Measurements from ENCODE around the gene FGD6.
"Not testable (repeated sequence)": the region's sequence is repeated elsewhere in the genome, so short reads cannot be mapped to it uniquely, and the experiment has no call there.

Gene FGD6

GRCh38 chr12:95205016-95205624 lies 12.1 kb downstream of the FGD6 start:
- DNase-seq, result no peak

GRCh38 chr12:95204141-95204866 lies 13.0 kb downstream of the FGD6 start:
- peak in 2 of 51 donors; percentile 3 to 42 for DNase-seq

- no peak for DNase-seq
Observed at GRCh38 chr12:95203487-95204030, 13.7 kb downstream of the FGD6 start.

GRCh38 chr12:95202691-95203486 lies 14.4 kb downstream of the FGD6 start:
- no peak for DNase-seq

- no peak for DNase-seq
Observed at GRCh38 chr12:95201056-95201670, 16.1 kb downstream of the FGD6 start.

DNA sequence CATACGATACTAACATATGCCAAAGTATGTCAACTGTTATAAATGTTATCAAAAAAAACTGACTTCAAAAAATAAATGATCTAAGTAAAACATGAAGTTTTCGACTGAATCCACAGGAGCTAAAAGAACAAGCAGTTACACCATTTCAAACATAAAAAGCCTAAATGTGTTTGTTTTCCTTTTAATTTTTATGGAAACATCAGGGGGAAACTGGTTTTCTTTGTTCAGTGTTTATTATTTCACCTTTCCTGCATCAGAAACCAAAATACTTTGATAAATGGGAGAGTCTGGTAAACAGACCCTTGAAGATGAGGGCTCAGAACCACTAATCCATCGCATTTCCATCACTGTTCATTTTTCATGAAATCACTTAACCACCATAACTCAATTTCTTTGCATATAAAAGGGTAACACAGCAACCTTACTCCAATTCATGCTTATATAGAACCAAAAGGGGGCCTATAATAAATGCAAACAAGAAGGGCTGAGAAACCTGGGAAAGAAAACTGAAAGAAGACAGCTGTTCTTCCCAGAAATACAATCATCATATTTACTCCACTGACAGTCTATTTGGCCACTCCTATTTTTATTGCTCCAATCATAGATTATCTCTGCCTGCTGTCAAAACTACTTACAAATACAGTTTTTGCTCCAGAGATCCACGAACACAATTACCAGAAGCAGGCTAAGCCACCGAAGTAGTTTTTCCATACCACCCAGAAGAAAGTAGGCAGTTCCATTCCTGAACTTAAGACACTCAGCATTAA lies 17.0 kb downstream of the FGD6 start:
- no peak for DNase-seq

GRCh38 chr12:95198914-95199313 lies 18.4 kb downstream of the FGD6 start:
- no peak for DNase-seq

DNA sequence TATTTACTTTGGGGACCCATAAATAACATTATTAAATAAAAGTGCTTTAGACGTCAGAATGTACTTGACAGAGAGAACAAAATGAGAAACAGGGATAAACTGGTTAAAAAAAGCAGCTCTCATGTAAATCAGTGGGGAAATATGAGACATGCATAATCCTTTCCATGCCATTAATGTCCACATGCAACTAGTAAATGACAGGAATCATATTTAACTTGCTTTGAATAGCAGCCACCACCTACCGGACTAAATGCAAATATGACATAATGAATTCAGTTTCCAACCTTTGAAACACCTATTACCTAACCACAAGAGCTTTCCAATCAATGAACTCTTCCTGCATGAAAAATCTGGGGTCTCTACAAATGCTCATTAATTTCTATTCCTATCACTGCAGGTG lies 19.6 kb downstream of the FGD6 start:
- no peak for DNase-seq

DNA sequence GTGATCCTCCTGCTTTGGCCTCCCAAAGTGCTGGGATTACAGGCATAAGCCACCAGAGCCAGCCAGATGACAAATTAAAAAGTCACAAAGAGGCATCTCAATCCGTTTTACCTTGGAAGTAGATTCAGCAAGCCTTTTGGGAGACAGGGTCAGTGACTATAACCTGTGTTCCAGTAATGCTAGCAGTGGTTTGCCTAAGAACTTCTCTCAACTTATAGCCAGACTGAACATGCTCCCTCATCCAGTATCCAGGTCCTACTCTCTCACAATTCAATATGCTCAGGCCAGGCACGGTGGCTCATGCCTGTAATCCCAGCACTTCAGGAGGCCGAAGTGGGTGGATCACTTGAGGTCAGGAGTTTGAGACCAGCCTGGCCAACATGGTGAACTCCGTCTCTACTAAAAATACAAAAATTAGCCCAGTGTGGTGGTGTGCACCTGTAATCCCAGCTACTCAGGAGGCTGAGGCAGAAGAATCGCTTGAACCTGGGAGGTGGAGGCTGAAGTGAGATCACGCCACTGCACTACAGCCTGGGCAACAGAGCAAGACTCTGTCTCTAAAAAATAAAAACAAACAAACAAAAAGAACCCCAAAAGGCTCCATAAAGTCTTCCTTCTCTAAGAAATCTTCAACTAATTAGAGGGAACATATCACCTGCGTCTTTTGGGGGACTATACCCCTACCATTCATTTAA lies 20.2 kb downstream of the FGD6 start:
- DNase-seq, result not testable (repeated sequence)

DNA sequence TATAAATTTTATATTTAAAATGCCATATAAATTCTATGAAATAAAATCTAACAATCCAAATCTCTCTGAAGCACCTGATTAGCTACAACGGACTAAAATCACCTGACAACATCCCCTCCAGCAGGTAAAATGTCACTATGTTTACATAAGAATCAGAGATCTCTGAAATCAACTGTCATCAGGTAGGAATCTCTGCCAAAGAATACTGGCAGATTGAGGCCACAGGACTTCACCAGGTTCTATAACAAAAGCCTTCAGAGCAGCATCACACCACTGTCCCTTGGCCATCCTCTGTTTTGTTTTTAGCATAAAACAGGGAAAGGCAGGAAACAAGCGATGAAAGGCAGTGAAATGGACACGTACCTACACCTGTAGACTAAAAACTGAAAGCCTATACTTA lies 22.1 kb downstream of the FGD6 start:
- no peak for DNase-seq

- no peak for DNase-seq
Observed at GRCh38 chr12:95193139-95193538, 24.1 kb downstream of the FGD6 start.

GRCh38 chr12:95192271-95192670 lies 25.0 kb downstream of the FGD6 start:
- no peak for DNase-seq

GRCh38 chr12:95191060-95191696 lies 26.1 kb downstream of the FGD6 start:
- no peak for DNase-seq

DNA sequence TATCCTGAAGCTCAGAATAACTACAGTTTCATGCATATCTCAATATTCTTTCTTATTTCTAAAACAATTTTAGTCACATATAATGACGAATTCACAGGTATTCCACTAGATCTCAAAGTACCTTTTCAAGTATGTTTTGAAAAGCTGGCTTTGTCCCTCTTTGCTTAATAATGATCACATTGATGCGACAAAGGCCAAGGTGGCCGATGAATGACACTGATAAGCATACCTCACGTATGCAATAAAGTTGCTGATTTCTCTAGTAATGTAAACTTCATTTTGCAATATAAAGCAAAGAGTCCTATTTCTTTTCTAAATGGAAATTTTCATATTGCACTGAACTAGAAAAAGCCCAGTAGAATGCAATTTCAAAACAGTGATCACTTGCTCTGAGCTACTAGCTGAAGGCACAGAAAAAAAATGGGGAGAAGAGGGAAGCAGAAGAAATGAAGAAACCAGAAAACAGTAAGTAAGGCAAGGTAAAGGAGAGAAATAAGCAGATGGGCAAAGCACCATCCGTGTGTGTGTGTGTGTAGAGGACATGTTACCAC lies 29.3 kb downstream of the FGD6 start:
- no peak for DNase-seq

GRCh38 chr12:95185854-95186253 lies 31.4 kb downstream of the FGD6 start:
- DNase-seq, result no peak

DNA sequence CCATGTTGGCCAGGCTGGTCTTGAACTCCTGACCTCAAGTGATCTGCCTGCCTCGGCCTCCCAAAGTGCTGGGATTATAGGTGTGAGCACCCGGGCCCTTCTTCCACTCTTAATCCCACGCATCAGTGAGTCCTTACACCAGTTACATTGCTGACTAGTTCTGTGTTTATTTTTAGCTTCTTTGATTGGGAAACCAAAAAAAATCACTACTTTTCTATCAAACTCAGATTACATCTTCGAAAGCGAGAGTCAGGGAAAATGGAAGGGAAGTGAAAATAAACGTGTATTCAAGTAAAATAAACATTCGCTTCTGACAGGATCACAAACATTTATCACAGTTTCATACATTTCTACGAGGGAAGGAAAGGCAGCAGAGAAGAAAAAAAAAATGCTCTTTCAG lies 32.2 kb downstream of the FGD6 start:
- no peak for DNase-seq

GRCh38 chr12:95184121-95184520 lies 33.1 kb downstream of the FGD6 start:
- no peak for DNase-seq

DNA sequence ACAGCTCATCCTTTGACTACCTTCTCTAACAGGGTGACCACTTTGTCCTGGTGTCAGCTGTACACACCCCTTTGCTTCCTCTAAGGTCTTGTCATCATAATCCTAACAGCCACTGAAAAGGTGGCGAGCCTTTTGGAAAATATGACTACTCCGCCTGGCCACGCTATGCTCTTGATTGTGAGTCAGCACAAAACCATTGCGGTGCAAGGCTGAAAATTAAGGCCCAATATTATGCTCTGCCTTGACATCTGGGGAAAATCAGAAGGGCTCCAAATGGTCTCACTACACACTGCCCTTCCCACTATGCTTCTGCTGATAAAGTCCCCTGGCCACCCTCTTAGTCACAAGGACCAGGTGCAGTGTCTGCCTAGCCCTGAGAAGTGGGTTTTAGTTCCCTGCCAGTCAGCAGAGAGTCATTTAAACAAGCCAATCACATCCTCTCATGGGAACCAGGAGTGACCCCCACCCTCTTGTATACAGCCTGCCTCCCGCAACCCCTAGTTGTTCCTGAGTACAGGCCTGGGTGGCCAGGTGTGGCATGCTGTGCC lies 34.3 kb downstream of the FGD6 start:
- DNase-seq, result no peak

GRCh38 chr12:95181103-95181502 lies 36.2 kb downstream of the FGD6 start:
- no peak for DNase-seq
